ENCODE results near the gene GMPR2.

GMPR2 gene

DNA sequence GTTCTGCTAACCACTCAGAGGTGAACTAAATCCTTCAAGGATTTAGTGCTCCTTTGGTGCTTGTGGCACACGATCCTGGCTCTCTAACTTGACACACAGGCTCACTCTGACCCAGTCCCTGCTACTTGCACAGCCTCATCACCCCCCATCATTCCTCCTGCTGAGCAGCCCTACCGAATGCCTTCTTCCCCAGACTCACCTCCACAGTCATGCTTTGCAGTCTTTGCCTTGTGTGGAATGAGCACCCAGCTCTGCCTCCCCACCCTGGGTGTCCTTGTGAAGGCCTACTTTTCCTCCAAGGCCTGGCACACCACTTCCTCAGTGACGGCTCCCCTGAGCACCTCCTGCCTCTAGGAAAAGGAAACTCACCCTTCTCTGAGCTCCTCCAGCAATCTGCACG, 17.6 kb downstream of the GMPR2 start:
- DNase-seq, result no peak

DNA sequence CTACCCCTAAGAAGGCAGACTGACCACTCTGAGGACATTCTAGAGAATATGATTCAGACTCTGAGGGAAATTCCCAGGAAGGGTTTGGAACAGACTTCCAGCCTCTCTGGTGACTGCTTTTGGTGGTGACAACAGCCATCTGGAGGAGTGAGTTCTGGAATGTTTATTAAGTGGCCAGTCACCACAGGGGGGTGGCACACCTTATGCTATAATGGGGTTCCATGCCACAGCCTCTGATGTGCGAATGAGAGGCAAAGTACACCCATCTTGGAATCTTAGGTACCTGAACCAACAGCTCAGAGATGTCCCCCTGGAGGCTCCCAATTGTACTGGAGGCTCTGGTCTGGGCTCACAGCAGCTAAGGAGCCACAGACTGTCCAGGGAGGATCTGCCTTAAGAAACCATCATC, 19.2 kb downstream of the GMPR2 start:
- DNase-seq, result no peak

DNA sequence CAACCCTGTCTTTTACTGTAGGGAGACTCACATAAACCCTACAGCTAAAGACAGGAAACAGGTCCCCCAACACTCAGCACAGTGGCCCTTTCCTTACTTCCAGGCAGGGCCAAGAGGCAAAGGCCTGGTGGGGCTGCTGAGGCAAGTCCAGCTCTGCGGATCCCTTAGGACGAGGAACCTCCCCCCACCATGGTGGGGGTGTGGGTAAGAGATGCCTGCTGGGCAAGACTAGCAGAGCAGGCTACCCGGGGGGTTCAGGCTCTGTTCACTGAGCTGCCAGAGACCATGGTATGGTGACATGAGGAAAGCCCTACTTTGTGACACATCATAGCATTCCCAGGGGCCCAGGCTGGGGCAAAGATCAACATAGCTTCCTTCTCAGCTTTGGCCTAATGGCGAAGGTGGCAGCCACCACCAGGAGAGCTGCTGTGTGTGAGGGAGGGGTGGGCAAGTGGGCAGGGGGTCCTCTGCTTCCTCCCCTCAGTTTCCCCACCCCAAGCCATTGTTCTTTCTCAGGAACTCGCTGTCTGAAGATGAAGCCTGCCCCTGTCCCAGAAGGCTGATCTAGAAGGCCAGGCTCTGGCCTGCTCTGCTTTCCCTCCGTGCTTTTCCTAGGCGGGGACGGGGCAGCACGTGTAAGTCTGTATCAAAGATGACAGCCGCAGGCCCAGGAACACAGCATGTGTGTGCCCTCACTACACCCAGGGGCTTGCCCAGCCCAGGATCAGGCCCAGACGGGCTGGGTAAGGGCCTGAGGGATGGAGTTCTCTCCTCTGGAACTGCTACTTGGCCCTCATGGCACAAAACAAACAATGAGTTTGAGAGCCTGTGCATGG, 19.8 kb downstream of the GMPR2 start:
- no peak for DNase-seq

DNA sequence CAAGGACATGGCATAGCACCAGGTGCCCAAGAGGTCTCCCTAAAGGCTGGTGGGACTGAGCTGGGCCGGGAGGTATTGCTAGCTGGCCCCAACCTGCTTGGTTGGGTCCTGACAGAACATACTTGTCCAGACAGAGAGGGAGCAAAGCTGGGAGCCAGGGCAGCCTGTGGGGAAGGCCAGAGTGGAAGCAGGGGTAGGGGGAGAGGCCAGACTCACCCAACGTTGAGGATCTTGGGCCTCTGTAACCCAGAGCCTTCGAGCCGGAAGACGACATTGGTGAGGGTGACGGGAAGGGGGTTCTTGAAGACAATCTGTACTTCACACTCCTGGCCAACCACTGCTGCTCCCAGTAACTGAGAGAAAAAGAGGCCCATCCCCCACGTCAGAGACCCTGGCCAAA, 21.2 kb downstream of the GMPR2 start:
- DNase-seq, result no peak

DNA sequence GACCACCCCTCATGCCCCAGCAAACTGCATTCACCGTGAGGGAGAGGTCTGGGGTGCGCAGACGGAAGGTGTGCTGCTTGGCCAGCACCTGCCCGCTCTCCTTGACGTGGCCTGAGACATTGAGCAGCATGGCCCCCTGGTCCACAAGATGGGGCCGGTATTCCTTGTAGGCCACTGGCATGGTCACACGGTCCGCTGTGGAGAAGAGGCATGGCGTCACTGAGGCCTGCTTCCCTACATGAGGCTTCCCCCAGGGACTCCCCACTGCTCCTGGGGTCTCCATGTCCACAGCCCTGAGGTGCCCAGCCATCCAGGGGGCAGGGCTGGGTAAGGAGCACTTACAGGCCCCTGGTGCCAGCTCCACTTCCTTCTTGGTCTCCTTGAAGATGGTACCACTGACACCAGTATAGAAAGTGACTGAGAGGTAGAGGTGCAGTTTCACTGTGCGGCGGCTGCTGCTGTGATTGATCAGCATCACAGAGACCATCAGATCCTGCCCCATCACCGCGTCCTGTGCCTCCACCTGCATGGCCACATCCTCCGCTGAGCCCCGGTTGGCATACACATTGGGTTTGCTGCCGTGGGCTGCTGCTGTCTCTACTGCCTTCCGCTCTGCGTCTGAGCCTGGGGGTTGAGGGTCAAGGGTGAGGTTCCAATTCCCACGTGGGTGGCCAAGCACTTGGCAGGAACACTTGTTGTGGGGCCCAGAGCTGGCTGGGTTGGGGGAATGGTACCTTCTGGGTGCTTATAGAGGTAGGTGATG, 22.1 kb downstream of the GMPR2 start:
- no peak for DNase-seq

DNA sequence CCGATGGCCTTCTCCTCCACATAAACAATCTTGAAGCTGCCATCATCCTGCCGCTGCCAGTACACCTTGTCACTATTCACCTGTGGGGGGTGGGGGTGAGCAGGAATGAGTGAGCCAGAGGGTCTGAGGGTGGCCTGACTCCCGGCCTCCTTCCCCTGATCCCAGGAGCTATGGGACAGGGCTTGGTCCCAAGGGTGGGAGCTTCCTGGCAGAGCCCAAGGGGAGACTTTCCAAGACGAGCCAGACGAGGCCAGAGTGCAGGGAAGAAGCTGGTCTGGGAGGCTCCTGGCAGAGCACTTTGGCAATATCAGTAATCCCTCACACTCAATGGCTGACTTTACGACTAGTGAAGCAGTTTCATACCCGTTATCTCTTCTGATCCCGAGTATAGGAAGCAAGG, 22.7 kb downstream of the GMPR2 start:
- DNase-seq, result no peak

DNA sequence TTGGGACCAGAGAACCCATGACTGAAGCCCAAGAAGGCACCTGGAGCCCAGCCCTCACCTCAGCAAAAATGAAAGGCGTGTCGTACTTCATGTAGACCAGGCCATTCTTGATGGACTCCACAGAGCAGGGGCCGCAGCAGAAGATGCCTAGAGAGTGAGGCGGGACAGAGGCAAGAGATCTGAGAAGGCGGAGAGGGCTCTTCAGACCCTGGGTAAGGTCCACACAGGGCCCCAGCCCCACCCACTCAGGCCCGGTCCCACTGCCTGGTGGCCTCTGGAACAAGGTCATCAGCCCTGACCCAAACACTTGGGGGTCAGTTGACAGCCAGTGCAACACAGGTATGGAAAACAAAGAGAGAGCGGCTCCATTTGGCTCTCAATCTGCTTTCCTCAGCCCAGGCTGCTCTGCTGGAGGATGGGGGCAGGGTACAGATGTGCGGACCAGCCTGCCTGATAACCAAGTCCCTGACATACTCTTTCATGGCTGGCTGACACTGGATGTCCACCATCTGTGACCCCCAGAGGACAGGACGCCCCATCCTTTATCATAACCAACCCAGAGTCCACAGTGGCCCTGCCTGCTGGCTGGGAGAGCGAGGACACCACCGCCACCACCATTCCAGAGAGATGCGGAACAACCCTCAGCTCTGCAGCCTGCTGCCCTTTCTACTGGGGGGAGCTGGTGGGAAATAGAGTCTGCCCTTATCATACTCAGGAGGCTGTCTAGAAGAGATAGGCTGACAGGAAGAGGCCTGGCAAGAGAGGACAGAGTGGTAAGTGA, 23.4 kb downstream of the GMPR2 start:
- DNase-seq, result no peak

DNA sequence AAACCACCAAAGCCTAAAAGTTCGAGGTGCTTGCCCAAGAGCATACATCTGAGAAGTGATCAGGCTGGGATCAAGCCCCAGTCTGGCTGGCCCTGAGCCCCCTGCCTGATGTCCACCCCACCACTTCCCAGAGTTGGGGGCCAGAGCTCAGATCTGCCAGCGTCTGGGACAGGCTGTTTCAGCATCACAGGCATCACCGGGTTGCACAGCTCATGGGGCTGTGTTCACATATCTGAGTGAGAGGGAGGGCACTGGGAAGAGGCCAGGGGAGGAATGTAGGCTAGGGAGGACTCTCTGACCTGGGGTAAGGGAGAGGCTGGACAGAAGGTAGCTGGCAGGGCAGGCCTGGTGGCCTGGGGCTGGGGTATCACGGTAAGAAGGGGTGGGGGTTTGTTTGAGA, 24.2 kb downstream of the GMPR2 start:
- no peak for DNase-seq

DNA sequence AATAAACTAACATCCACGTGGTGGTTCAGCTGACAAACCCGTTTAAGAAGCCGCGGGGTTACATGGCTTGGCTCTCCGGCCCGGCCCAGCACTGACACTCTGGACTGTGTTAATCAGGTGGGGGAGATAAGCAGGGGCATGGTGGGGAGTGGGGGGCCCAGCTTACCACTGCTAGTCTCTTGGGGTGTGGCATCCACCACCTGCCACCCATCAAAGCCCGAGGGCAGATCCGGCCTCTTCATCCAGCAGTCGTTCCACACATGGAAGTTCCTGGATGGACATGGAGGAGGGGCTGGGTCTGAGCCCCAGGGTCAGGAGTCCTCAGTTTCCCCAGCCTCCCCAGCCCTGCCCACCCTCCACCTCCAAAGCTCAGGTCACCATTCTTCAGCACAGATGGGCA, 25.4 kb downstream of the GMPR2 start:
- no peak for DNase-seq

DNA sequence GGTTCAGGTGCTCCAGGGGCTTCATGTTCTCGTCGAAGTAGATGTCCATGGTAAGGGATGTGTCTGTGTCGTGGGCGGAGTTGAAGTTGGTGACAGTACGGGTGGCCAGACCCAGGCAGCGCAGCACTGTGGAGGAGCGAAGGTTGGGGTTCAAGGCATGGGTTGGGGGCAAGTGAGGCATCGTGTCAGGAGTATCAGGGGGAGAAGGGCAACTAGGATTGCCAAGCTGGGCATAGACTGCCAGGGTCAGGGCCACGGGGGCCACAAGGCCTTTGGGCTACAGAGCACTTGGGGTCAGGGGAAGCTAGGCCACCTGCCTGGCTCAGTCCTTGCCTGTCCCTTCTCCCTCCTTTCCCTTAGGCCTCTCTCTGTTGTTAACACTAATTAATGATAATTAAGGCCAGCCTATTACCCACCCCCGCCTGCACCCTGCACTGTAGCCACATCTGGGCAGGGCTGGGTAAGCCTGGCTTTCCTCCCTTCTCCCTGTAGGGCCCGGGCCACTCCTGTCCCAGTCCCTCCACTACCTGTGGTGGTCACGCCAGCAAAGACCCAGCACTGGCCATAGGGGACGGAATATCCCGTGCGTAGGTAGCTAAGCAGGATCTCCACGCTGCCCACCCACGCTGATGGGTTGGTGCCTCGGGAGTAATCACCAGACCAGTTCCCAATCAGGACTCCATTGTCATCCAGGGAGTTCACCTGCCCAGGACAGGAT, 26.0 kb downstream of the GMPR2 start:
- DNase-seq, result no peak

DNA sequence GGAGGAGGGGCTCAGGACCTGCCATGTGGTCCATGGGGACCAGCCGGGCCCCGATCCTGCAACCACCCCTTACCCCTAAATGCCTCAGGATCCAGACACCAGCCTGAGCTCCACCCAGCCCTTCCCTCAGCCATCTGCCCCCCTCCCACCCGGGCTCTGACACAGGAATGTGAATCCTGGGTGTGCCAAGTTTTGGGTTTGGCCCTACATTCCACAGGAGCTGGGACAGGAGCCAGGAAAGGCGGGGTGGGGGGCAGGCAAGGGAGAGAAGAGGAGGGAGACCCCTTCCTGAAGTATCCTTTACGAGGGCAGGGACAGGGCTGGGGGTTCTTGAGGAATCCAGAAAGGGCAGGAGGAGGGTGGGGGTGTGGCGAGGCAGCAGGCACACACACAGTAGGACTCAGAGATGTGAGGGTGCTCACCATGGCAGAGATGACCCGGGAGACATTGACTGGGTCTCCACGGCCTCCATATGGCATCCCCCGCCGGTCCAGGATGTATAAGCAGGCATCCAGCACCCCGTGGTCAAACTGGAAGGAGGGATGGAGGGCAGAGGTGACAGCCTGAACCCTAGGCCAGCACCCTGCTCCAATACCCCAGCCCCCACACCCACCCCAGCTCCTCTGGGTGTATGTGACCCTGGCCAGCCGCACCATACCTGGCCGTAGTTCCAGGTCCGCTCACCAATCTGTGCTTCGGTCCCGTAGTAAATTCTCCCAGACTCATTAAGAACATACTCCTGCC, 26.7 kb downstream of the GMPR2 start:
- DNase-seq, result no peak

DNA sequence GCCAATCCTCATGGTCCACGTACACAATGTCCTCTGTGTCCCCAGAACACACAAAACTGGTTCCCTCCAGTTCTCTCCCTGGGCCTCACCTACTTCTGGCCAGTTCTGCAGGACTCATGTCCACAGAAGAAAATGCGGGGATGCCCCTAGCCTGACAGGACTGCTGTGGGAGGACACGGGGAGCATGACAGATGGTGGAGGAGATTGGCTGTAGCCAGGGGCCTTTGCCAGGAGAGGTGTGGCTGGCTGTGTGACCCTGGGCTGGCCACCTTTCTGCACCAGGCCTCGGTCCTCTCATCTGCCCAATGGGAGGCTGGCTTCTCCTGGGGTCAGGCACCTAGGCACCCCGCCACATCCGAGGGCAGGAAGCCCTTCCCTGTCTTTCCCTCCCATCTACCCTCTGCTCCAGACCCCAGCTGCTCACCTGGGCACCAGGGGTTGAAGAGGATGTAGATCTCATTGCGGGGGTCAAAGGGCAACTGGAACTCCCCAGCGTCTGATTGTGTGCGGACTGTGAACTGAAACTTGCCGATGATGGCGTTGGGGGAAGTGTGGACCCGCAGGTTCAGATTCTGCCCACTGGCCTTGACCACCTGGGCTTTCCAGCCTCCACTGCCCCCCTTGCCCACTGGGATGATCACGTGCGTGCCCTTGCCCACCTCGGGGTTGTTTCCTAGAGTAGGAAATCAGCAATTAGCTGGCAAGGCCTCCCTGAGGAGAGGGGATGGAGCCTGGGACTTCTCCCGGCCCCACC, 27.5 kb downstream of the GMPR2 start:
- no peak for DNase-seq

DNA sequence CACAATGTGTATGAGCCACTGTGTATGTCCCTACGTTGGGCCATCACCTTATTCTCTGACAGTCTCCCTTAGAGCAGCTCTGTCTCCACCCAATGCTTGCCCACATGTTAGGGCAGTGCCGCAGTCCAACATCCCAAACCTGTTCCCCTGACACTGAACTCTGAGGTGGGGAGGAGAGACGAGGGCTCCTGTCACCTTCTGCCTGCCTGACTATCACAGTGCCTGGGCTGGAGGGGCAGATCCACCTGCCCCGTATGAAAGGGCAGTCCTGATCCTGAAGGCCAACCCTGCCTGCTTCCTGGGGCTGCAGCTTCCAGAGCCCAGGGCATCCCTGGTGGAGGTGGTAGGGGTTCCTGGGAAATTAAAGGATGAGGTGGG, 28.0 kb downstream of the GMPR2 start:
- no peak for DNase-seq

DNA sequence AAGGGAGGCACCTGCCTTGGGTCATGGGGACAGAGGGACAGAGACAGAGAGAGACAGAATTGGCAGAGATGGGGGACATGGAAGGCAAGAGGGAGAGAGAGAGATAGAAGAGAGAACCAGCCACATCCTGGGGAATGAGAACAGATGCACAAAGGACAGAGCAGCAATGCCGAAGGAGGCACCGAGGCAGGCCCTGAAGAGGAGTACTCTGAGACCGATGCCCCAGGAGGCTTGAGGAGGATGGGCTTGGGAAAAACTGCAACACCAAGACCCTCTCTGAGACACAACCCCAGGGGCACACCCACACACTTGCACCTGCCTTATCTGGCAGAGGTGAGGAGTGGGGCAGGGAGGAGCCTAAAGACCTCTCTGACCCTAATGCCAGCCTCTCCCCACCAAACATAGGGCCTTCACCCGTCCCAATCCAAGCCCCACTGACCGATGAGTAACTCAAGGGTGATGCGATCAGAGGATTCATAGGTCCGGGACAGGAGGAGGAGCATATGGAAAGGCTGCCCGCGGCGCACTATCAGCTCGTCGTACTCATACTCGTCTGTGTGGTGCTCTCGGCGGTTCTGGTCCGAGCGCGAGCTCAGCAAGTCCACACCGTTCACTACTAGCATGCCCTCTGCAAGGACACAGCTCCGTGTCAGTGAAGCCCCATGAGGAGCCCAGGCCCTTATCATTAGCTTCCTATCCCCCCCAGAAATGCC, 28.7 kb downstream of the GMPR2 start:
- no peak for DNase-seq

DNA sequence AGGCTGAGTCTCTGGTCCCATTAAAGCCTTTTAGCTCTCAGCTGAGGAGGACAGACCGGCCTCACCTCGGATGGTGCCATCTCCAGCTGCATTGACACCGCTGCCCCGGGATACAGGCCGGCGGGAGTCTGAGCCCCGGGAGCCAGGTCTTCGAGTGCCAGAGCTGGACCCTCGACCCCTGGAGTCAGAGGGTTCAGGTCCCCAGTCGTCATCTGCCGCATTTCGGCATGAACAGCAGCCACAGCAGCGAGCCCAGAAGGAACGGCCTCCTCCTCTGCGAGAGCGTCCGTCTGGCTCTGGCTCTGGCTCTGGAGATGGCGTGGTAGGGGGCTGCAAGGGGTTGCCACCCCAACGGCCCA, 29.2 kb downstream of the GMPR2 start:
- DNase-seq, result no peak

DNA sequence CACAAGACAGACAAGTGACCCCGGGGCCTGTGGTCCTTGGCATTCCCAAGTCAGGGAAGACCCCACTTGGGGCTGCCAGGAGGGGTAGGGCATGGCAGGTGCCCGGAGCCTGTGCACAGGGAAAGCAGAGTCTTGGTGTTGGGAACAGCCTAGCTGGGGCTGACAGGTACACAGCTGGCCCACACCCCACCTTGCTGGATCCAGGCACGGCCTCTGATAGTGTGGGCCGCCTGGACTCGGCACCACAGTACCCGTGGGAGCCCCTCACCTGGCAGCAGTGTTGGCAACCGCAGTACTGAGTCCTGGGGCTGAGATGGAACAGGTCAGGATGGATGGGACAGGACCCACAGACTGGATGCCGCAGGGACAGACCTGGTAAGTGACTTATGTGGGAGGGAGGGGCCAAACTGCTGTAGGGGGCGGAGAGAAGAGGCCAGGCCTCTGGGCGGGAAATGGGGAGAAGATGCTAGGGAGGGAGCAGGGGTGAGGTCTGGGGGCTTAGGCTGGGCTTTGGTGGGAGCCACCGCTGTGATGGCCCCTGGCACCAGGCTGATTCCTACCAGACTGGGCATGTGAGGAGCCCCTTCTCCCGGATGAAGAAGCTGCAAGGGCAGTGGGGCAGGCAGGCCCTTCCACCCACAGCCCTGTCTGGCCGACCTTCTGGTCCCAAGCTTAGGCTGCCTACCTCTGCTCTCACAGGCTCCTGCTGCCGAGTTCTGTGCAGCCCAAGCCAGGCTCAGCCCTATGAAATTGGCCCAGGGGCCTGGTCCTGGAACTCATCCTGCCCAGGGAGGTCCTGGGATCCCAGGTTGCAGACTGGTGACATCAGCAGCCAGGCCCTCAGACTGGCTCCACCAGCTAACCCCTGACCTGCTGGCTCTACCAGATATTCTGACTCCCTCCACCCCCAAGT, 30.3 kb downstream of the GMPR2 start, which contains the start of gene TGM1:
TSS of gene TGM1 (minus strand) at position 357 of the 913 bp plus-strand sequence. CDS start 825 bp downstream, outside the sequence.
- DNase-seq, result no peak

DNA sequence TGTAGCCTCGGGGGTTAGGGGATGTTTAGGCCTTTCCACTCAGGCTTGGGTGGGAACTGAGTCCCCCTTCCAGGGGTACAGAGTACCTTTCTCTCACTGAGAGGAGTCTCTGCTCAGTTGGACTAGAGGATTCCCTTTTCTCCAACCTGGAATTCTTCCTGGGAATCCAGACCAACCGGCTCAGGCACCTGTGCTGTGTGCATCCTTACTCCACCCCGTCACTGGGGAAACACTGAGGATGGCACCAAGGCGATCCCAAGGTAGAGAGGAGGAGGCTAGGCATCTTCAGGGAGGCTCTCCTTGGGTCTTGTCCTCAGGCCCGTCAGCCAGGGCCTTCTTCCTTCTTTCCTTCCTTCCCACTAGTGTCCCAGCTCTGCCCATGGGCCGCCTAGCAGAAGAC, 31.1 kb downstream of the GMPR2 start:
- DNase-seq, result no peak

DNA sequence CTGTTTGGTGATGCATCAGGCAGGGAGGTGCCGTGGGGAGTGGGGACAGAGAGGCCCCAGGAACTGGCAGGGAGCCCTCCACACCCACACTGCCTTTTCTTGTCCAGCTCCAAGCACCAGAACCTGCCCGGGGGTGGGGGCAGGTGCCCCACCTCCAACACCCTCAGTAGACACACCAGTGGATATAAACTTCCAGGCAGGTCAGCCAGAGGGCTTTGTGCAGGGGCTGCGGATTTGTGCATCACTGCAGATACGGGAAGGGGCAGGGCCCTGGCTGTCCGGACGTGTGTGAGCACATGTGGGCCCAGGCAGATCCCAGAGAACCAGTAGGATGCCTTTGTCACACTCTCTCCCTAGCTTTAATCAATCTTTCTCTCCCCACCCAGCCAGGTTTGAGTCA, 31.6 kb downstream of the GMPR2 start:
- DNase-seq, result no peak
